Liver (tissue), 3 donors: ENCODE data around the gene PARP12.
A peak's percentile ranks its signal among the peaks of the same experiment; 100 is the strongest.

Experiments
- ATF3 ChIP-seq: IDR thresholded peaks from 2 replicates; pipeline ENCODE4 v1.6.1; 2016; ENCODE audit warnings: antibody characterized with exemption
- EGR1 ChIP-seq, 2 donors: IDR thresholded peaks; 2 replicates each; pipeline ENCODE4 v1.6.1; 2016 to 2018; ENCODE audit warnings: antibody characterized with exemption in 2 of 2, low read depth in 2 of 2
- MAX ChIP-seq: IDR thresholded peaks from 2 replicates; pipeline ENCODE4 v1.6.1; 2016; ENCODE audit warnings: antibody characterized with exemption
- YY1 ChIP-seq: IDR thresholded peaks from 2 replicates; pipeline ENCODE4 v1.6.1; 2016; ENCODE audit warnings: antibody characterized with exemption, mild to moderate bottlenecking
- TF ChIP-seq, protein P1 (sequence below): fragments of 150-350 bp; IDR thresholded peaks from 2 replicates; pipeline ENCODE4 v1.5.1; 2017; ENCODE audit warnings: improper control_type of control experiment, low read depth, low read length; ENCODE audit not compliant: missing input control
- donor health status: healthy.
- donor health status: healthy.

DNA sequence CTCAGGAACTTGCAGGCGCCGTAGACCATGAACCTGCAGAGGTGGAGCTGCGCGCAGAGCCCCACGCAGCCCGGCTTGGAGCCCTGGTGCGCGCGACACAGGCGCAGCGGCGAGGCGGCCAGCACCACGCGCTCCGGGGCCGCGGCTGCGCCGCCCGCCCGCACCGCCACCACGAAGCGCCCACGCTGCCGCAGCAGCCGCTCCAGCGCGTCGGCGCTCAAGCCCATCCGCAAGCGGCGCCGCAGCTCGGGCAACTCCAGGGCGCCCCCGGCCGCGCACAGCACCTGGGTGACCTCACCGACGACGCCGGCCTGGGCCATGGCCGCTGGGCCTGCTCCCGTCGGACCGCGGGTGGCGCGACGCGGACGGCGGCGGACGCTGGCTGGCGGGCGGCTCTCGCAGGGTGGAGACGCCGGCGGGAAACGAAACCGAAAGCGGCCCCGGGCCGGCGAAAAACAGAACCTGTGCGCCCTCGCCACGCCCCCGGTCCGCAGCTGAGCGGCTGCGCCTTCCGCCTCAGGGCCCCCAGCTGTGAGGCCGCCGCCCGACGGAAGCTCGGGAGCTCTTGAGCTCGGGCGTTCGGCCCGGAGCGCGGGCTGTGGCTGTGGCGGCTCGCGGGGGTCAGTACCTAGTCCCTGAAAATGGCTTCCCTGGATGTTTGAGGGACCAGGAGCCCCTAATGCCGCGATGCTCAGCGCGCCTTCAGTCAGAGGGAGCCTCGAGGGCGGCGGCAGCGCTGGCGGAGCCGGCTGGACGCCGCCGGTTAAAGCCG is at the start of gene PARP12:
- TF ChIP-seq, protein P1, sequence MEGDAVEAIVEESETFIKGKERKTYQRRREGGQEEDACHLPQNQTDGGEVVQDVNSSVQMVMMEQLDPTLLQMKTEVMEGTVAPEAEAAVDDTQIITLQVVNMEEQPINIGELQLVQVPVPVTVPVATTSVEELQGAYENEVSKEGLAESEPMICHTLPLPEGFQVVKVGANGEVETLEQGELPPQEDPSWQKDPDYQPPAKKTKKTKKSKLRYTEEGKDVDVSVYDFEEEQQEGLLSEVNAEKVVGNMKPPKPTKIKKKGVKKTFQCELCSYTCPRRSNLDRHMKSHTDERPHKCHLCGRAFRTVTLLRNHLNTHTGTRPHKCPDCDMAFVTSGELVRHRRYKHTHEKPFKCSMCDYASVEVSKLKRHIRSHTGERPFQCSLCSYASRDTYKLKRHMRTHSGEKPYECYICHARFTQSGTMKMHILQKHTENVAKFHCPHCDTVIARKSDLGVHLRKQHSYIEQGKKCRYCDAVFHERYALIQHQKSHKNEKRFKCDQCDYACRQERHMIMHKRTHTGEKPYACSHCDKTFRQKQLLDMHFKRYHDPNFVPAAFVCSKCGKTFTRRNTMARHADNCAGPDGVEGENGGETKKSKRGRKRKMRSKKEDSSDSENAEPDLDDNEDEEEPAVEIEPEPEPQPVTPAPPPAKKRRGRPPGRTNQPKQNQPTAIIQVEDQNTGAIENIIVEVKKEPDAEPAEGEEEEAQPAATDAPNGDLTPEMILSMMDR: no peak
- TF ChIP-seq ATF3 (no peak), MAX (no peak), EGR1 (IDR thresholded peaks at IDR 0.05; ENCODE audit: low read depth in 2 of 2) (peak in 1 of 2 donors; percentile 33), YY1 (peak; percentile 50)
